ENCODE measurements around the gene HAGH.

The HAGH gene

DNA sequence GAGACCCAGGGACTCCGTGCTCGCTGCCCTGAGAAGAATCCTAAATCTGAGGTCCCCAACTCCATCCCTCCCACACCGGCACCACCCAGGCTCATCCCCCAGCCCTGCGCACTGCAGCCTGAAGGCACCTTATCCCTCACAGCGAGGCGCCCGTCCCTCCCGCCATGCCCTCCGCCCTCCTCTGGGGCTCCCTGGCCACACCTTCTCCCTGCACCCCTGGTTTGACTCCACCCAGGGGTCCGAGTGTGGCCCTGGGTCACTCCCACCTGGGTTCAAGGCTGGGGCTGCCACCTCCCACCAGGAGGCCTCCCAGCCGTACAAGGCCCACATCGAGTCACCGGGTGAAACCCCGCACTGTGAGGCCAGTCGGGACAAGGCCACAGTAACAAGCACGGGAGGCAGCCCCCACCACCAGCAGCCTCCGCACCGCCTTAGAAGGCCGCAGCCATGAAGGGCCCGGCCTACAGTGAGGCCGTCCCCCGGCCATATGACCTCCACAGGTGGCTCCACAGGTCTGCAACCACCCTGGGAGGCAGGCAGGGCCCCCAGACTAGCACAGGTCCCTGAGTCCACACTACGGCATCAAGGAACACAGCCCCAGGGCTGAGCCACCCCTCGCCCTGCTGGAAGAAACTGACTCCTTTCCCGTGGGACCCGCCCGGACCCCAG lies 8.3 kb downstream of the HAGH start:
- POLR2A ChIA-PET = no interaction called here

DNA sequence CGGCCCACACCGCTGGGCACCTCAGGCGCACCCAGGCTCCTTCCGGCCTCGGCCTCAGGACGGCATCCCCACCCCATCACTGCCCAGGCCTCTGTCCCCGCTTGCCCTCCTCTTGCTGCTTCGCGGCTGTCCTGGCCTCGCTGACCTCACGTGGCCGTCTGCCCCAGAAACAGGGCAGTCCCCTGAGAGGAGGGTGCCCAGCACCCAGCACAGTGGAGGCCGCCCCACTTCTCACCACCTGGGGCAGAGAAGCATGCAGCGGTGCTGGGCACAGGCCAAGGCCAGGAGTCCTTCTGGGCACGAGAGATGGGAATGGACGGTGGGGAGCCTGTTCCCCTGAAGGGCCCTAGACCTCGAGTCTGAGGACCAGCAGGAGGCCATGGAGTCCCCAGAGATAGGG lies 8.9 kb downstream of the HAGH start:
- CTCF ChIA-PET = no interaction called here
- Histone ChIP-seq H3K27ac (ENCODE audit: insufficient read depth in 1 of 2, low read depth in 1 of 2, low read length in 2 of 2, poor library complexity in 1 of 2, severe bottlenecking in 2 of 2) (no peak overlapping the region), H3K4me3 (ENCODE audit: control insufficient read depth in 1 of 7, extremely low read depth in 1 of 7, insufficient read depth in 4 of 7, low read depth in 2 of 7, low read length in 6 of 7) (no peak overlapping the region), H3K4me1 (ENCODE audit: control extremely low read depth in 1 of 4, control insufficient read depth in 4 of 4, insufficient read depth in 4 of 4, low read length in 3 of 4) (peaks cover 0 to 3% (median 3%) of the 10 kb centered on the region in 4 experiments), H3K36me3 (ENCODE audit: control insufficient read depth in 4 of 4, insufficient read depth in 4 of 4, low read length in 3 of 4) (peaks cover 9 to 65% (median 41%) of the 10 kb centered on the region in 4 experiments), H3K9me3 (ENCODE audit: control extremely low read depth in 1 of 5, control insufficient read depth in 4 of 5, insufficient read depth in 2 of 5, low read depth in 1 of 5, low read length in 4 of 5) (no peaks in the 10 kb centered on the region), H3K27me3 (replicated peaks in 2 of 5; ENCODE audit: control insufficient read depth in 4 of 5, insufficient read depth in 5 of 5, low read length in 4 of 5) (no peaks in the 10 kb centered on the region)
- DNase-seq = no peak
- POLR2A ChIA-PET = no interaction called here
- WGBS (ENCODE audit: insufficient coverage) = 98% methylated on average over 17 of the region's 17 CpGs

More for the DNA sequence above, 8.3 kb downstream of the HAGH start:
- peaks cover 7 to 64% (median 41%) of the 10 kb centered on the region in 4 experiments for H3K36me3 ChIP-seq (ENCODE audit: control insufficient read depth in 4 of 4, insufficient read depth in 4 of 4, low read length in 3 of 4)
- H3K4me3 ChIP-seq (ENCODE audit: control insufficient read depth in 1 of 7, extremely low read depth in 1 of 7, insufficient read depth in 4 of 7, low read depth in 2 of 7, low read length in 6 of 7) = no peak overlapping the region
- no peak for DNase-seq
- CTCF ChIA-PET = no interaction called here
- no peaks in the 10 kb centered on the region for H3K9me3 ChIP-seq (ENCODE audit: control extremely low read depth in 1 of 5, control insufficient read depth in 4 of 5, insufficient read depth in 2 of 5, low read depth in 1 of 5, low read length in 4 of 5)
- no peaks in the 10 kb centered on the region for H3K27me3 ChIP-seq (replicated peaks in 2 of 5; ENCODE audit: control insufficient read depth in 4 of 5, insufficient read depth in 5 of 5, low read length in 4 of 5)
- 96% methylated on average over 23 of the region's 27 CpGs for WGBS (ENCODE audit: insufficient coverage)
- H3K4me1 ChIP-seq (ENCODE audit: control extremely low read depth in 1 of 4, control insufficient read depth in 4 of 4, insufficient read depth in 4 of 4, low read length in 3 of 4) = no peaks in the 10 kb centered on the region
- no peak overlapping the region for H3K27ac ChIP-seq (ENCODE audit: insufficient read depth in 1 of 2, low read depth in 1 of 2, low read length in 2 of 2, poor library complexity in 1 of 2, severe bottlenecking in 2 of 2)

DNA sequence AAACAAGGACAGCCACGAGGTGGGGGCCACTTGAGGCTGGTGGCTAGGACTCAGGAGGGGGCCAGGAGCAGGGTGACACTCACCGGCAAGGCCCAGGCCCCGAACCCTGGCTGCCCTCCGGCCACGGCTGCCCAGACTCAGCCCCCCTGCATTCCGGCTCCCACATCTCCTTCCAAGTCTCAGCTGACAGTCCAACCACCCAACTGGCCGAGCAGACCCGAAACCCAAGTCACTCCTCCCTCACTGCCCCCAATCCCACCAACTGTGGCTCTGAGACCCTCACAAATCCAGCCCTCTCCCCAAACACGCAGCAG lies 9.4 kb downstream of the HAGH start:
- Histone ChIP-seq H3K4me1 (ENCODE audit: control extremely low read depth in 1 of 4, control insufficient read depth in 4 of 4, insufficient read depth in 4 of 4, low read length in 3 of 4) (peaks cover 0 to 4% (median 3%) of the 10 kb centered on the region in 4 experiments), H3K27ac (ENCODE audit: insufficient read depth in 1 of 2, low read depth in 1 of 2, low read length in 2 of 2, poor library complexity in 1 of 2, severe bottlenecking in 2 of 2) (no peak overlapping the region), H3K36me3 (ENCODE audit: control insufficient read depth in 4 of 4, insufficient read depth in 4 of 4, low read length in 3 of 4) (peaks cover 9 to 60% (median 37%) of the 10 kb centered on the region in 4 experiments), H3K4me3 (ENCODE audit: control insufficient read depth in 1 of 7, extremely low read depth in 1 of 7, insufficient read depth in 4 of 7, low read depth in 2 of 7, low read length in 6 of 7) (no peak overlapping the region), H3K27me3 (replicated peaks in 2 of 5; ENCODE audit: control insufficient read depth in 4 of 5, insufficient read depth in 5 of 5, low read length in 4 of 5) (no peaks in the 10 kb centered on the region), H3K9me3 (ENCODE audit: control extremely low read depth in 1 of 5, control insufficient read depth in 4 of 5, insufficient read depth in 2 of 5, low read depth in 1 of 5, low read length in 4 of 5) (no peaks in the 10 kb centered on the region)
- CTCF ChIA-PET = no interaction called here
- 100% methylated on average over 3 of the region's 9 CpGs for WGBS (ENCODE audit: insufficient coverage)
- POLR2A ChIA-PET = no interaction called here
- DNase-seq = no peak

DNA sequence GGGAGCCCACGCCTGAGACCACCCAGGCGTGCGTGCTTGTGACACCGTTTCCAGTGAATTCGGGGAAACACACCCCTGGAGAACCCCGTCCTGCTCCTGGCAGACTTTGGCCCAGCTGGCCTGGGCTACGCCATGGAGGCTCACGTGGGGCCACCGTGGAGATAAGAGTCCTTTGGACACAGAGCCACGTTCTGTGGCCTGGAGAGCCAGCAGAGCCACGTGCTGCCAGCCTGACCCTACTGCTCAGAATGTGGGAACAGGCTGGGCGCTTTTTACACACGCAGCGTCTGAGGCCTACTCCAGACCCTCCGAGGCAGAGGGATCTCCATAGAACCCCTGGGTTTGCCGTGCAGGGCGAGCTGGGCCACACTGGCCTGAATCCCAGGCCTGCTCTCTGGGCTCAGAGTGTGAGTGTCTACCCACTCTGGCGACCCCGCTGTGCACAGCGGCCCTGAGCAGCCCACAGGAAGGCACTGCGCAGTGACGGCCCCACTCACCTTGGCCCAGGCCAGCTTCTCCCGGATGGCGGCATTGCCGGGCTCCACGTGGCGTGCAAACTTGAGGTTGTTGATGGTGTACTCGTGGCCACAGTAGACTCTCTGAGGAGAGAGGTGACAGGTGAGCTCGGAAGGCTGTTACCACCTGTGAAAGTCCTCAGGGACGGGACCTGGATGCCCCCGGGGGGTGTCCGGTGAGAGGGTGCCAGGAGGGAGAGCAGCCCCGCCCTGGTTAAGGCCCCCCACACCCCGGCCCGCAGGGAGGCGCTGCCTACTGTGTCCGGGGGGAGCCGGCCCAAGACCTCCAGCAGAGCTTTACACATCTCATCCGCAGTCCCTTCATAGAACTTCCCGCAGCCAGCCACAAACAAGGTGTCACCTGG lies 10.0 kb downstream of the HAGH start:
- no peak for DNase-seq
- Histone ChIP-seq H3K4me1 (ENCODE audit: control extremely low read depth in 1 of 4, control insufficient read depth in 4 of 4, insufficient read depth in 4 of 4, low read length in 3 of 4) (peaks cover 0 to 4% (median 3%) of the 10 kb centered on the region in 4 experiments), H3K27me3 (replicated peaks in 2 of 5; ENCODE audit: control insufficient read depth in 4 of 5, insufficient read depth in 5 of 5, low read length in 4 of 5) (no peaks in the 10 kb centered on the region), H3K27ac (ENCODE audit: insufficient read depth in 1 of 2, low read depth in 1 of 2, low read length in 2 of 2, poor library complexity in 1 of 2, severe bottlenecking in 2 of 2) (no peak overlapping the region), H3K9me3 (ENCODE audit: control extremely low read depth in 1 of 5, control insufficient read depth in 4 of 5, insufficient read depth in 2 of 5, low read depth in 1 of 5, low read length in 4 of 5) (no peaks in the 10 kb centered on the region), H3K4me3 (ENCODE audit: control insufficient read depth in 1 of 7, extremely low read depth in 1 of 7, insufficient read depth in 4 of 7, low read depth in 2 of 7, low read length in 6 of 7) (no peak overlapping the region), H3K36me3 (ENCODE audit: control insufficient read depth in 4 of 4, insufficient read depth in 4 of 4, low read length in 3 of 4) (peaks cover 9 to 55% (median 34%) of the 10 kb centered on the region in 4 experiments)
- POLR2A ChIA-PET = no interaction called here
- 98% methylated on average over 33 of the region's 40 CpGs for WGBS (ENCODE audit: insufficient coverage)
- CTCF ChIA-PET = no interaction called here

DNA sequence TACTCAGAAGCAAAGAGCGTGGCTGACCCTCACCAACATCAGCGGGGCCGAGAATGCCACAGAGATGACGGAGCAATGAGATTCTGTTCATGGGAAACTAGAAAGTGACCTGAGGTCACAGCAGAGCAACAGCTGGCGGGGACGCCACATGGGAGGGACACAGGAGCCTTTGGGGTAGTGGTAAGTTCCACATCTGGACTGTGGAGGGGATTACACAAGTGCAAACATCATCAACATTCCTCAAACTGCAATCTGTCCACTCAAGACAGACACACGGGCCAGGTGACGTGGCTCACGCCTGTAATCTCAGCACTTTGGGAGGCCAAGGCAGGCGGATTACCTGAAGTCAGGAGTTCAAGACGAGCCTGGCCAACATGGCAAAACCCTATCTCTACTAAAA lies 11.2 kb downstream of the HAGH start:
- no peak overlapping the region for H3K4me3 ChIP-seq (ENCODE audit: control insufficient read depth in 1 of 7, extremely low read depth in 1 of 7, insufficient read depth in 4 of 7, low read depth in 2 of 7, low read length in 6 of 7)
- H3K27me3 ChIP-seq (replicated peaks in 2 of 5; ENCODE audit: control insufficient read depth in 4 of 5, insufficient read depth in 5 of 5, low read length in 4 of 5) = no peaks in the 10 kb centered on the region
- peaks cover 0 to 4% (median 3%) of the 10 kb centered on the region in 4 experiments for H3K4me1 ChIP-seq (ENCODE audit: control extremely low read depth in 1 of 4, control insufficient read depth in 4 of 4, insufficient read depth in 4 of 4, low read length in 3 of 4)
- 97% methylated on average over 10 of the region's 11 CpGs for WGBS (ENCODE audit: insufficient coverage)
- ChIA-PET CTCF (interaction anchor here (1.1 to 2.8 kb wide), 2 partner anchors 32 to 40 kb away, joined by 3 to 10 read pairs; partner anchors contain the start of genes NUBP2 and SPSB3), POLR2A (no interaction called here)
- H3K27ac ChIP-seq (ENCODE audit: insufficient read depth in 1 of 2, low read depth in 1 of 2, low read length in 2 of 2, poor library complexity in 1 of 2, severe bottlenecking in 2 of 2) = no peak overlapping the region
- H3K9me3 ChIP-seq (ENCODE audit: control extremely low read depth in 1 of 5, control insufficient read depth in 4 of 5, insufficient read depth in 2 of 5, low read depth in 1 of 5, low read length in 4 of 5) = no peaks in the 10 kb centered on the region
- DNase-seq = no peak
- H3K36me3 ChIP-seq (ENCODE audit: control insufficient read depth in 4 of 4, insufficient read depth in 4 of 4, low read length in 3 of 4) = peaks cover 9 to 50% (median 34%) of the 10 kb centered on the region in 4 experiments

DNA sequence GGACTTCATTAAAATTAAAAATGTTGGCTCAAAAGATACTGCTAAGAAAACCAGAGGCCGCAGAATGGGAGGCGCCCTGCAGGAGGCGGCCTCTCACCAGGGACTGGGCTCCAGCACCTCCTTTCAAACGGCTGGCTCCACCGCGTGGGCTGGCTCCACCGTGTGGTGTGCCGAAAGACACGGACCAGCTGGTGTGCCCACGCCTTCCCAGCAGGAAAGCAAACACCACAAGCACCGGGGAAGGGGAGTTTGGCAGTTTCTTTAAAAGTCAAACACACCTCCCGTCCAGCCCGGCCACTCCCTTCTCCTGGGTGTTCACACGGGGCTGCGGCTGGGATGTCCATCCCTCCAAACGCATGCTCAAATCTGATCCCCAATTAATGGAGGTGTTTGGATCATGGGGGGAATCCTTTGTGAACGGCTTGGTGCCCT lies 13.9 kb downstream of the HAGH start:
- POLR2A ChIA-PET = interaction anchor here (1.4 kb wide), 1 partner anchor 40 kb away, joined by 4 read pairs; the partner anchor contains the start of genes EME2 and MRPS34
- Histone ChIP-seq H3K27me3 (replicated peaks in 2 of 5; ENCODE audit: control insufficient read depth in 4 of 5, insufficient read depth in 5 of 5, low read length in 4 of 5) (no peaks in the 10 kb centered on the region), H3K4me1 (ENCODE audit: control extremely low read depth in 1 of 4, control insufficient read depth in 4 of 4, insufficient read depth in 4 of 4, low read length in 3 of 4) (peaks cover 0 to 4% (median 3%) of the 10 kb centered on the region in 4 experiments), H3K4me3 (ENCODE audit: control insufficient read depth in 1 of 7, extremely low read depth in 1 of 7, insufficient read depth in 4 of 7, low read depth in 2 of 7, low read length in 6 of 7) (no peak overlapping the region), H3K36me3 (ENCODE audit: control insufficient read depth in 4 of 4, insufficient read depth in 4 of 4, low read length in 3 of 4) (peaks cover 9 to 55% (median 35%) of the 10 kb centered on the region in 4 experiments), H3K27ac (ENCODE audit: insufficient read depth in 1 of 2, low read depth in 1 of 2, low read length in 2 of 2, poor library complexity in 1 of 2, severe bottlenecking in 2 of 2) (no peak overlapping the region), H3K9me3 (ENCODE audit: control extremely low read depth in 1 of 5, control insufficient read depth in 4 of 5, insufficient read depth in 2 of 5, low read depth in 1 of 5, low read length in 4 of 5) (no peaks in the 10 kb centered on the region)
- WGBS (ENCODE audit: insufficient coverage) = 33% methylated on average over 8 of the region's 17 CpGs
- peak; percentile 75 to 87 (median 82) for DNase-seq
- CTCF ChIA-PET = interaction anchor here (1.0 to 3.2 kb wide), 6 partner anchors 11 to 39 kb away, joined by 3 to 10 read pairs (median 8); partner anchors contain the start of genes EME2, FAHD1, HAGH and MRPS34

DNA sequence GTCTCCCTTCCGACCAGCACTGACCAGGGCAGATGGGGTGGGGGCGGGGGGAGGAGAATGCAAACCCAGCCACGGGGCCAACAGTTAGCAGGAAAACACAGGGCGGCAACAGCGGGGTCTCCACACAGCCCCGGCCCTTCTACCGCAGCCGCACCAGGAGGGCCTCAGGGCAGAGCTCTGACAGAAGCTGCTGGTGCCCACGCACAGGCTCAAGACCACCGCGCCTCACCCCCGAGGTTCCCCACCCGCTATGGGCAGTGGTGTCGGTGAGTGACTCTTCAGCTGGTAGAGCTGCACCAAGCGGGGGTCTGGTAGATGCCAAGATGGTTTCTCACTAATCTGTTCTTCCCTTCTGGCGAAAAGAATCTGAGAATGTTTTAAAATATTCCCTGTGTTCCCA lies 16.1 kb downstream of the HAGH start:
- H3K4me3 ChIP-seq (ENCODE audit: control insufficient read depth in 1 of 7, extremely low read depth in 1 of 7, insufficient read depth in 4 of 7, low read depth in 2 of 7, low read length in 6 of 7) = no peak overlapping the region
- H3K4me1 ChIP-seq (ENCODE audit: control extremely low read depth in 1 of 4, control insufficient read depth in 4 of 4, insufficient read depth in 4 of 4, low read length in 3 of 4) = peaks cover 0 to 4% (median 3%) of the 10 kb centered on the region in 4 experiments
- no peak for DNase-seq
- POLR2A ChIA-PET = no interaction called here
- over 99% methylated on average over 13 of the region's 16 CpGs for WGBS (ENCODE audit: insufficient coverage)
- no peaks in the 10 kb centered on the region for H3K9me3 ChIP-seq (ENCODE audit: control extremely low read depth in 1 of 5, control insufficient read depth in 4 of 5, insufficient read depth in 2 of 5, low read depth in 1 of 5, low read length in 4 of 5)
- H3K27ac ChIP-seq (ENCODE audit: insufficient read depth in 1 of 2, low read depth in 1 of 2, low read length in 2 of 2, poor library complexity in 1 of 2, severe bottlenecking in 2 of 2) = no peak overlapping the region
- CTCF ChIA-PET = interaction anchor here (0.6 to 1.6 kb wide), 3 partner anchors 17 to 1044 kb away, joined by 3 to 5 read pairs (median 3); partner anchors contain the start of genes FAHD1 and HAGH
- H3K27me3 ChIP-seq (replicated peaks in 2 of 5; ENCODE audit: control insufficient read depth in 4 of 5, insufficient read depth in 5 of 5, low read length in 4 of 5) = no peaks in the 10 kb centered on the region
- H3K36me3 ChIP-seq (ENCODE audit: control insufficient read depth in 4 of 4, insufficient read depth in 4 of 4, low read length in 3 of 4) = peaks cover 4 to 48% (median 28%) of the 10 kb centered on the region in 4 experiments
